Effector CD4-positive, alpha-beta T cell (primary cell): ENCODE measurements around the gene RSPH10B2.
"Not testable (repeated sequence)": the region's sequence is repeated elsewhere in the genome, so short reads cannot be mapped to it uniquely, and the experiment has no call there.

ENCODE experiments used
- DNase-seq: peaks from one replicate; pipeline ENCODE4 v3.0.0-alpha.2; 2020

Gene RSPH10B2

GRCh38 chr7:6792113-6792872 is 38.4 kb downstream of the RSPH10B2 start:
- DNase-seq, result not testable (repeated sequence)

DNA sequence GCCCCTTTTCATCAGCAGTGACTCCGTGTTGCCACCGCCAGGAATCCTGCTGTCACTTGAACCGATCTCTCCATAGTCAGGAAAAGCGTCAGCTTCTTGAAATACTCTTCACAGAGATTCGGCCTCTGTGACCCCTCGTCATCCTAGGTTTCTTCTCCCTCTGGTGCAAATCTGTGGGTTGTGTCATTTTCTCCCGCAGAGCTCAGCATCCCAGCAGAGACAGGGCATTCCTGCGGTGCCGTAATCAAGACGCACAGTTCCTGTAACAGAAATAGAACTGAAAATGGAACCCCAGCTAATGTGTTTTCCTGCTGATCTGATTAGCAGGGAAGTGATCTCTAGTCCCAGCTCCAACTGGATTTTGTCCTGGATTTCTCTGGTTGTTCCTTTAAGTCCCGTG is 40.4 kb downstream of the RSPH10B2 start:
- DNase-seq, result not testable (repeated sequence)

DNA sequence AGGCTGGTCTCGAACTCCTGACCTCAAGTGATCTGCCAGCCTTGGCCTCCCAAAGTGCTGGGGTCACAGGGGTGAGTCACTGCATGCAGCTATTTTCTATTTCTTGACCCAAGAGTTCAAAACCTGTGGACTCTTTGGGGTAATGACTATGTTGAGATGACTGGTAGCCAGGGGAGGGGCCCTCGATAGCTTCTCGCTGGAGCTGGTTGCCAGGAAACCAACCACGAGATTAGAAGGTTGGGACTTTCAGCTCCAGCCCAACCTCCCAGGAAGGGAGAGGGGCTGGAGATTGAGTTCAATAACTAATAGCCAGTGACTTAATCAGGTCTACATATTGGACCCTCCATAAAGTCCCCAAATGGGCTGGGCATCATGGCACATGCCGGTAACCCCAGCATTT is 43.3 kb downstream of the RSPH10B2 start:
- DNase-seq, result not testable (repeated sequence)

DNA sequence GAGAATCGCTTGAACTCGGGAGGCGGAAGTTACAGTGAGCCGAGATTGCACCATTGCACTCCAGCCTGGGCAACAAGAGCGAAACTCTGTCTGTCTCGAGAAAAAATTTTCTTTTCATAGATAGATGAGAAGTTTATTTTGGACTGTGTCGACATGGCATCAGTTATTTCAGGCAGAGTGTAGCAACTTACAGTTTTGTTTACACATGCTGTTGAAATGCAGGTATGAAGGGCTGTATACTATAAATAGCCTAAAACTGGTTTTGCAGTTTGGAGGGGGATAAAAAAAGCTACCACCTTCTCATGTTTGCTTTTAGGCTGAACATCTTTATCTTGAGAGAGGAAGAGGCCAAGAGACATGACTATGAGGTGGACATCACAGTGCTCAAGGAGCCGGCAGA is 44.1 kb downstream of the RSPH10B2 start:
- DNase-seq, result not testable (repeated sequence)

GRCh38 chr7:6799887-6800286 is 46.0 kb downstream of the RSPH10B2 start:
- not testable (repeated sequence) for DNase-seq

GRCh38 chr7:6800331-6800730 is 46.4 kb downstream of the RSPH10B2 start:
- not testable (repeated sequence) for DNase-seq

GRCh38 chr7:6807393-6807918 is 53.6 kb downstream of the RSPH10B2 start:
- not testable (repeated sequence) for DNase-seq

DNA sequence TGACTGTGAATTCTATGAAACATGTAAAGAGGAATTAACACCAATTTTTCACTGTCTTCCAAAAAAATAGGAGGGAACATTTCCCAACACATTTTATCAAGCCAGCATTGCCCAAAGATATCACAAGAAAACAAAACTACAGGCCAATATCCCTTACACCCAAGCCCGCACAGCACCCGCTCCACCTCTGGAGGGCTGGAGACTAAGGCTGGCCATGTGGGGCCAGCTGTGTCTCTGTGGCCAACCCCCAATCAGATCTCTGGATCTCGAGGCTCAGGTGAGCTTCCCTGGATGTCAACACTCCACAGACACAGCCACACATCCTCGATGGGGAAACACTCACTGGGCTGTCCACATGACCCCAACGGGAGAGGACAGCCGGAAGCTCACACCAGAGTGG is 54.1 kb downstream of the RSPH10B2 start:
- DNase-seq, result not testable (repeated sequence)

DNA sequence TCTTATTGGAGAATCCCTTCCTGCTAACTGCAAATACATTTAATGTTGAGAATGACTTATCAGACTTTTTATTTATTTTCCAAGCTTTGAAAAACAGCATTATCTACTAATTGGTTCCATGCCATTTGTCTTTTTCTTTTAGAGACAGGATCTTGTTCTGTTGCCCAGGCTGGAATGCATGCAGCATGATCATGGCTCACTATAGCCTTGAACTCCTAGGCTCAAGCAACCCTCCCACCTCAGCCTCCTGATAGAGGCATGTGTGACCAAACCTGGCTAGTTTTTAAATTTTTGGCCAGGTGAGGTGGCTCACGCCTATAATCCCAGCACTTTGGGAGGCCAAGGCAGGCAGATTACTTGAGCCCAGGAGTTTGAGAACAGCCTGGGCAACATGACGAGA is 59.1 kb downstream of the RSPH10B2 start:
- DNase-seq, result not testable (repeated sequence)

- not testable (repeated sequence) for DNase-seq
Measured at GRCh38 chr7:6815470-6815869, 61.6 kb downstream of the RSPH10B2 start.

DNA sequence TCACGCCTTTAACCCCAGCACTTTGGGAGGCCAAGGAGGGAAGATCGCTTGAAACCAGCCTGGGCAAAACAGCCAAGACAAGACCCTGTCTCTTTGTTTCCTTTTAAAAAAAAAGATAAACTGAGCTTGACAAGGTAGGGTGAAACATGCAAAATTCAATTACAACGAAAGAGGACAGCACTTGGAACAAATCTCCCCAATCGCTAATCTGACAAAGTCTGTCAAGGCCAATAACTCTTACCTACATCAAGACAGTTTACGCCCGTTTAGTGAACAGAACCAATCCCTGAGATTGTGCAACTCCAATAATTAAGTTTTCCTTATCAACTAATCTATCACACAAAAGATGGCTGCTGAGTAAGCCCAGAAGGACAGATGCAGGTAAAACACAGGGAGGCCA is 67.7 kb downstream of the RSPH10B2 start:
- not testable (repeated sequence) for DNase-seq

DNA sequence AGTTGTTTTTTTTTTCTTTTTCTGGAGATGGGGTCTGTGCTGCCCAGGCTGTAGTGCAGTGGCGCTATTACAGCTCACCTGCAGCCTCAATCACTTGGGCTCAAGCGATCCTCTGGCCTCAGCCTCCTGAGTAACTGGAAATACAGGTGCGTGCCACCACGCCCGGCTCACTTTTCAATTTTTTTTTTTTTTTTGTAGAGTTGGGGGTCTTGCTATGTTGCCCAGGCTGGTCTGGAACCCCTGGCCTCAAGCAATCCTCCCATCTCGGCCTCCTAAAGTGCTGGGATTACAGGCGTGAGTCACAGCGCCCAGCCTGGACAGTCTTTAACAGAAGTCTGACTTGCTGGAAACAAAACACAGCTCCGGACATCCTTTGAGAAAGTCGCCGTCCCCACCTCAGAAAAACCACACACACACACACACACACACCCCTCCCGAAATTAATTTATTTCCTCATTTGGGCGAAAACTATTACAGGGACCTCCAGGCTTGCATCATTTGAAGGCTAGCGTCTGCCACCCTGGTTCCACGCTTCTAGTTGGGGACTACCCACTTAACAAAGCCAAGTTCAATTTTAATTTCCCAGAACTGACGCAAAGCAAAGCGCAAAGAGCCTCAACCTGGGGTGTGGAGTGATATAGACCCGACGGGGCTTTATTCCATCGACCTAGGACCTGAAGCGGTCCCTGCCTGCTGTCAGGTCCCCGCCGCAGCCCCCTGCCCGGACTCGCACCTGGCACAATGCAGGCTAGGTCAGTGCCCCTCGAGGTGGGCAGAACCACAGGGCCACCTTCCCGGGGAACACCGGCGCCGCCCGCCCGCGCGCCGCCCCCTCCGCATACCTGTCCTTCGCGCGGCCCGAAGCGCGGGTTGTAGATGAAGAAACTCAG is 71.6 kb downstream of the RSPH10B2 start:
- DNase-seq, result not testable (repeated sequence)

DNA sequence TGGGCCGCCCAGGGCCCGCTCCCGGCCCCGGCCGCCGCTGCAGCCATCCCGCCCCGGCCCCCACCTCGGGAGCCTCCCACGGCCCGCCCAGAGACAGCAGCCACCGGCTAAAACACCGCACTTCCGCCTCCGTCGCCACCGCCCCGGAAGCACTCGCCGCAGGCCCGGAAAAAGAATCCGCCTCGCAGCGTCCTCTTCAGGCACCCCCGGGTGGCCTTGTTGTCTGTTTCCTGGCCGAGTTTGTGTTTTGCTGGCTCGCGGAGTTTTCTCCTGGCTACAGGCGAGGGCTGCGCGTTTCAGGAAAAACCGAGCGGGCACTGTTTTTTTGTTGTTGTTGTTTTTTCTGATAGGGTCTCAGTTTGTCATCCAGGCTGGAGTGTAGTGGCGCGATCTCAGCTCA is 72.2 kb downstream of the RSPH10B2 start, which contains the start of gene CCZ1B:
Gene CCZ1B, minus strand, starts transcription at position 125 of the 400 bp plus-strand sequence. Its CDS starts 78 bp downstream, at position 47.
- peak; percentile 78 for DNase-seq

DNA sequence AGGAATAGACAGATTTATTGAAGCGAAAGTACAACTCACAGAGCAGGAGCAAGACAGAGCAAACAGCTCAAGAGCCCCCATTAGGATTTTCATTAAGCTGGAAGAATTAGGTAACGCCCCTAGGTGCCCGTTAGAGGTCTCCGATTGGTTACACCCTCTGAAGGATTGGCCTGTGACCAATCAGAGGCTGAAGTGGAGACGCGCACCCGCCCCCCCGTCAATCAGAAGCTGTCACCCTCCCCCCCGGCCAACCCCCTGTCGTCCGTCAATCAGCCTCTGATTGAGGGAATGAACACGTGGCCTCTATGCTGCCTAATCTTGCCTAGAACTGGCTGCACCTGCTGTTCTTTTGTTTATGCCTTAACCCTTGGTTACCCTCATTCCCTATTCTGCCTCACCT is 73.3 kb downstream of the RSPH10B2 start:
- DNase-seq, result not testable (repeated sequence)

- DNase-seq, result not testable (repeated sequence)
Measured at GRCh38 chr7:6829616-6830015, 75.7 kb downstream of the RSPH10B2 start.

- not testable (repeated sequence) for DNase-seq
Measured at GRCh38 chr7:6830026-6830425, 76.1 kb downstream of the RSPH10B2 start.

DNA sequence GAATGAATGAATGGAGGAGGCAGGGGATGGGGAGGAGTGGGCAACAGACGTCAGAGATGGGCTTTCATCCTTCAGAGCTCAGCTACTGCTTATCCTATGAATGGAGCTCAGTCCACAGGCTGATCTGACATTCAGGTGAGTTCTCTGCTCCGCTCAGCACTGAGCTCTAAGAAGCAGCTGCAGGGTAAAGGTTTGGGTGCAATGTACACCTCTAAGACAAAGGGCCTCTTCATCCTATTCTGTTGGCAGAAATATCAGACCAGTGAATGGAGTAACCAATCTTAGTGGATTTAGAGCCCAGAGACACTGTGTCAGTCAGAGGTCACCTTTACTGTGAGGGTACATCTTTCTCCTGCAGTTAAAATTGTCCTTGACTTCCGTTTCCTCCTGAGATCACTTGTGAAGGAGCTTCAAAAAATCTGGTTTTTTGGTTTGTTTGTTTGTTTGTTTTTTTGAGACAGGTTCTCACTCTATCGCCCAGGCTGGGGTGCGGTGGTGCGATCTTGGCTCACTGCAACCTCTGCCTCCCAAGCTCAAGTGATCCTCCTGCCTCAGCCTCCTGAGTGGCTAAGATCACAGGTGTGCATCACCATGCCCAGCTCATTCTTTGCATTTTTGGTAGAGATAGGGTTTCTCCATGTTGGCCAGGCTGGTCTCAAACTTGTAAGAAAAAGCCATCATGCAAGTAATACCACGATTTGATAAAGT is 77.3 kb downstream of the RSPH10B2 start:
- DNase-seq, result no peak

- DNase-seq, result no peak
Measured at GRCh38 chr7:6833636-6834035, 79.7 kb downstream of the RSPH10B2 start.

GRCh38 chr7:6835521-6835920 is 81.6 kb downstream of the RSPH10B2 start:
- not testable (repeated sequence) for DNase-seq

GRCh38 chr7:6837081-6837480 is 83.2 kb downstream of the RSPH10B2 start:
- DNase-seq, result not testable (repeated sequence)

- not testable (repeated sequence) for DNase-seq
Measured at GRCh38 chr7:6842278-6842921, 88.5 kb downstream of the RSPH10B2 start.

DNA sequence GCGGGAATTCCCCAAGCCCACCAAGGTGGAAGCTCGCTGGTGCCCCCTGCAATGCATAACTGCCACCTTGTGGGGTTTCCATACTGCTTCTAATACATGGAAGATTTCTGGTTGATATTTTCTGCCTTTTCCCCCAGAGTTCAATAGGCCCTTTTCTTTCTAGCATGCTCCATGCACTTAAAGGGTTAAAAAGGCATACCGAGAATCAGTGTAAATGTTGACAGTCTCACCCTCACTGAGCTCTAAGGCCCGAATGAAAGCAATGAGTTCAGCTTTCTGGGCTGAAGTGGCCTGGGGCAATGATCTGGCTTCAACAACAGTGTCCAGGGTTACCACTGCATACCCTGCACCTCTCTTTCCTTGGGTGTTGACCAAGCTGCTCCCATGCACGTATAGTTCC is 89.2 kb downstream of the RSPH10B2 start:
- DNase-seq, result not testable (repeated sequence)
